HepG2 (cell line): ENCODE results near the gene STKLD1. TPM values are rescaled to one million over a fixed set of nuclear protein-coding genes. Genes with fewer than 3 reads are reported as not detected.

ENCODE experiments used
- CAMTA2 ChIP-seq: sonication (generic); formaldehyde crosslinking; IDR thresholded peaks from 2 replicates; pipeline ENCODE4 v1.4.0; 2020; ENCODE audit warnings: mild to moderate bottlenecking, missing genetic modification reagents, borderline replicate concordance
- CBX2 ChIP-seq, 2 experiments: fragments of 200-600 bp in 1 of 2; sonication (generic); formaldehyde crosslinking in 1 of 2; IDR thresholded peaks; 2 replicates each; pipeline versions ENCODE4 v1.7.0 to v1.8.1; 2018 to 2022; ENCODE audit warnings: low read depth in 2 of 2, low read length in 1 of 2, mild to moderate bottlenecking in 1 of 2, missing genetic modification reagents in 1 of 2
- DRAP1 ChIP-seq: IDR thresholded peaks from 2 replicates; pipeline ENCODE4 v1.6.1; 2016; ENCODE audit warnings: missing genetic modification reagents, missing compliant biosample characterization
- GMEB1 ChIP-seq: sonication (generic); formaldehyde crosslinking; IDR thresholded peaks from 2 replicates; pipeline ENCODE4 v1.5.1; 2020; ENCODE audit warnings: missing genetic modification reagents, mild to moderate bottlenecking, borderline replicate concordance
- MAFK ChIP-seq, 2 experiments: IDR thresholded peaks in 1 of 2; conservative IDR thresholded peaks in 1 of 2; 2 replicates each; pipeline ENCODE4 v1.6.1; 2011; ENCODE audit warnings: improper control_type of control experiment in 2 of 2, low read length in 2 of 2
- MLLT10 ChIP-seq: sonication (generic); formaldehyde crosslinking; IDR thresholded peaks from 2 replicates; pipeline ENCODE4 v1.4.0; 2020; ENCODE audit warnings: missing genetic modification reagents
- MLX ChIP-seq: IDR thresholded peaks from 2 replicates; pipeline ENCODE4 v1.6.1; 2016
- ZNF280D ChIP-seq: sonication (generic); formaldehyde crosslinking; IDR thresholded peaks from 2 replicates; pipeline ENCODE4 v1.5.1; 2020; ENCODE audit warnings: mild to moderate bottlenecking, missing genetic modification reagents
- ZNF670 ChIP-seq: sonication (generic); formaldehyde crosslinking; IDR thresholded peaks from 2 replicates; pipeline ENCODE4 v1.8.0; 2022; ENCODE audit warnings: mild to moderate bottlenecking, missing genetic modification reagents, borderline replicate concordance
- ZSCAN30 ChIP-seq: sonication (generic); formaldehyde crosslinking; IDR thresholded peaks from 2 replicates; pipeline ENCODE4 v1.5.0; 2020; ENCODE audit warnings: mild to moderate bottlenecking, missing genetic modification reagents
- ZSCAN9 ChIP-seq: IDR thresholded peaks from 2 replicates; pipeline ENCODE4 v1.6.1; 2016; ENCODE audit warnings: borderline replicate concordance
- polyA plus RNA-seq, 8 experiments: library from polyadenylated mRNA; depleted of rRNA in 3 of 8; stranded (reverse) in 7 of 8; unstranded in 1 of 8; fragments of >200 nt; fragmentation: Illumina TruSeq in 4 of 8; extraction: Trizol in 4 of 8; gene quantifications; 2 replicates each; pipeline versions ENCODE4 v1.2.1 to v1.2.3, GENCODE V29; 2011 to 2016; ENCODE audit warnings: low read depth in 4 of 8, missing spikeins in 1 of 8, mixed read lengths in 1 of 8; ENCODE audit not compliant: insufficient read depth in 1 of 8
- total RNA-seq, 5 experiments: library from RNA; depleted of rRNA; stranded (reverse); fragments of >200 nt; fragmentation: Illumina TruSeq; extraction: Trizol; gene quantifications; 2 replicates each; pipeline ENCODE4 v1.2.3, GENCODE V29; 2016; ENCODE audit warnings: low read depth in 1 of 5
- TF ChIP-seq, protein P1 (sequence below): sonication (generic); formaldehyde crosslinking; IDR thresholded peaks from 2 replicates; pipeline ENCODE4 v1.4.0; 2020; ENCODE audit warnings: missing genetic modification reagents, borderline replicate concordance
- TF ChIP-seq, protein P2 (sequence below): sonication (generic); formaldehyde crosslinking; IDR thresholded peaks from 2 replicates; pipeline ENCODE4 v1.9.0; 2021; ENCODE audit warnings: missing genetic modification reagents, borderline replicate concordance

STKLD1 gene
- total and polyA plus RNA-seq, 2 of the 13 experiments (the other 11 are each of a cell fraction or from before 2014, with no cell fraction given): 1.5 to 2.2 TPM

DNA sequence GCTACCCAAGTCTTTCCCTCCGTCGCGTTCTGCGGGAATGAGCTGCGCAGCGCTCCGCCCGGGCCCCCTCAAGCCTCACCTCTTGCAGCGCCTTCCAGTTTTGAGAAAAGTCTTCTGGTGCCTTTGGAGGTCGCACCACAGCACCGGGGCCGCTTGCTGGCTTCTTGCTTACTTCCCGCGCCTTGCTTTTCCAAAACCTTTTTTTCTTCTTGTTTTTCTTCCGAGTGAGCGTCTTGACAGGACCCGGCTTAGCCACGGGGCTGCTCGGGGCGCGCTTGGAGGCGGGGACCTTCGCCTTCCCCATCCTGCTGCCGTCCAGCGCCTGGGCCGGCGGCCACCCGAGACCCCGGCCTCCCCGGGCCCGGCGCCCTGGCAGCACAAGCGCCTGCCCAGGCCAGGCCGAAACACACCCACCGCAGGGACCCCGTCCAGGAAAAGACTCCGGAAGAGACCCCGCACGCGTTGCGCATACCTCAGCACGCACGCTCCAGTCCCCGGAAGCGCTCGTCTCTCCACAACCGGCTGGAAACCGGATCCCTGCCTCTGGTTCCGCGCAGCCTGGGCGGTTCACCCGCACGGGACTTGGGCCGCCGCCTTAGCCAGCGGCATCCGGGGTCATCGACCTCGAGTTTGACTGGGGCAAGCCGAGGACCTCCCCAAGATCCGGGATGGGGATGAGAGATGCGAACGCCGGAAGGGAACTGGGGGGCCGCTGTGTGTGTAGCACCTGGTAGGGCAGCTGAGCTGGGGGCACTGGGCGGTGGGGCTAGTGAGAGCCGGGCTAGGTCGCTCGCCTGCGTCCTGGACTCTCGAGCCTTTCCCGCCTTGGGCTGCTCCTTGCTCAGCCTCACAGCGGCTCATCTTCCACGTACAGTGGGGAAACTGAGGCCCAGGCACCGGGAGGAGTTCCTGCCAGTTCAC lies 41.6 kb downstream of the STKLD1 start, which contains the start of gene REXO4 (continued):
- TF ChIP-seq ZSCAN30 (CRISPR knock-in tag) (no peak), MLX (CRISPR knock-in tag) (no peak), ZNF670 (CRISPR knock-in tag) (peak; percentile 98), DRAP1 (CRISPR knock-in tag) (no peak; the same call in 1 of the 2 replicates), MLLT10 (CRISPR knock-in tag) (no peak), ZSCAN9 (peak; percentile 71; the same call in 1 of the 2 replicates), CAMTA2 (CRISPR knock-in tag) (no peak), GMEB1 (CRISPR knock-in tag) (peak; percentile 99), ZNF280D (no peak; the same call in 1 of the 2 replicates), CBX2 (IDR thresholded peaks at IDR 0.05; ENCODE audit: low read depth, low read length) (no peak), CBX2 (CRISPR knock-in tag; IDR thresholded peaks at IDR 0.05; ENCODE audit: low read depth) (no peak), MAFK (conservative IDR thresholded peaks at IDR 0.05 in 1 of 2, IDR thresholded peaks at IDR 0.05 in 1 of 2; ENCODE audit: low read length in 2 of 2) (no peak)
- TF ChIP-seq, protein P1, sequence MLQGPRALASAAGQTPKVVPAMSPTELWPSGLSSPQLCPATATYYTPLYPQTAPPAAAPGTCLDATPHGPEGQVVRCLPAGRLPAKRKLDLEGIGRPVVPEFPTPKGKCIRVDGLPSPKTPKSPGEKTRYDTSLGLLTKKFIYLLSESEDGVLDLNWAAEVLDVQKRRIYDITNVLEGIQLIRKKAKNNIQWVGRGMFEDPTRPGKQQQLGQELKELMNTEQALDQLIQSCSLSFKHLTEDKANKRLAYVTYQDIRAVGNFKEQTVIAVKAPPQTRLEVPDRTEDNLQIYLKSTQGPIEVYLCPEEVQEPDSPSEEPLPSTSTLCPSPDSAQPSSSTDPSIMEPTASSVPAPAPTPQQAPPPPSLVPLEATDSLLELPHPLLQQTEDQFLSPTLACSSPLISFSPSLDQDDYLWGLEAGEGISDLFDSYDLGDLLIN: no peak
- TF ChIP-seq, protein P2, sequence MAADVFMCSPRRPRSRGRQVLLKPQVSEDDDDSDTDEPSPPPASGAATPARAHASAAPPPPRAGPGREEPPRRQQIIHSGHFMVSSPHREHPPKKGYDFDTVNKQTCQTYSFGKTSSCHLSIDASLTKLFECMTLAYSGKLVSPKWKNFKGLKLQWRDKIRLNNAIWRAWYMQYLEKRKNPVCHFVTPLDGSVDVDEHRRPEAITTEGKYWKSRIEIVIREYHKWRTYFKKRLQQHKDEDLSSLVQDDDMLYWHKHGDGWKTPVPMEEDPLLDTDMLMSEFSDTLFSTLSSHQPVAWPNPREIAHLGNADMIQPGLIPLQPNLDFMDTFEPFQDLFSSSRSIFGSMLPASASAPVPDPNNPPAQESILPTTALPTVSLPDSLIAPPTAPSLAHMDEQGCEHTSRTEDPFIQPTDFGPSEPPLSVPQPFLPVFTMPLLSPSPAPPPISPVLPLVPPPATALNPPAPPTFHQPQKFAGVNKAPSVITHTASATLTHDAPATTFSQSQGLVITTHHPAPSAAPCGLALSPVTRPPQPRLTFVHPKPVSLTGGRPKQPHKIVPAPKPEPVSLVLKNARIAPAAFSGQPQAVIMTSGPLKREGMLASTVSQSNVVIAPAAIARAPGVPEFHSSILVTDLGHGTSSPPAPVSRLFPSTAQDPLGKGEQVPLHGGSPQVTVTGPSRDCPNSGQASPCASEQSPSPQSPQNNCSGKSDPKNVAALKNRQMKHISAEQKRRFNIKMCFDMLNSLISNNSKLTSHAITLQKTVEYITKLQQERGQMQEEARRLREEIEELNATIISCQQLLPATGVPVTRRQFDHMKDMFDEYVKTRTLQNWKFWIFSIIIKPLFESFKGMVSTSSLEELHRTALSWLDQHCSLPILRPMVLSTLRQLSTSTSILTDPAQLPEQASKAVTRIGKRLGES: no peak
